GM10847 (cell line): ENCODE results near the gene RGMB.

Experiments used
- POLR2A ChIP-seq: IDR thresholded peaks from 2 replicates; pipeline ENCODE4 v1.6.1; 2011; ENCODE audit not compliant: insufficient read length; ENCODE audit errors: extremely low read depth

RGMB gene

GRCh38 chr5:98777295-98777694, 3.8 kb downstream of the RGMB start:
- TF ChIP-seq POLR2A = no peak

- no peak for TF ChIP-seq POLR2A
Observed at GRCh38 chr5:98779264-98779877, 5.9 kb downstream of the RGMB start.

- no peak for TF ChIP-seq POLR2A
Observed at GRCh38 chr5:98780390-98780789, 6.9 kb downstream of the RGMB start.

GRCh38 chr5:98781520-98781919, 8.1 kb downstream of the RGMB start:
- no peak for TF ChIP-seq POLR2A

- TF ChIP-seq POLR2A = no peak
Observed at GRCh38 chr5:98781964-98782363, 8.5 kb downstream of the RGMB start.

- no peak for TF ChIP-seq POLR2A
Observed at GRCh38 chr5:98783051-98783649, 9.7 kb downstream of the RGMB start.

- no peak for TF ChIP-seq POLR2A
Observed at GRCh38 chr5:98784411-98784810, 10.9 kb downstream of the RGMB start.

GRCh38 chr5:98785244-98785643, 11.8 kb downstream of the RGMB start:
- no peak for TF ChIP-seq POLR2A

- no peak for TF ChIP-seq POLR2A
Observed at GRCh38 chr5:98786191-98786853, 12.9 kb downstream of the RGMB start.

- no peak for TF ChIP-seq POLR2A
Observed at GRCh38 chr5:98787131-98787719, 13.8 kb downstream of the RGMB start.

- no peak for TF ChIP-seq POLR2A
Observed at GRCh38 chr5:98789029-98789428, 15.6 kb downstream of the RGMB start.

GRCh38 chr5:98791001-98791519, 17.6 kb downstream of the RGMB start:
- no peak for TF ChIP-seq POLR2A

GRCh38 chr5:98791898-98792580, 18.6 kb downstream of the RGMB start:
- no peak for TF ChIP-seq POLR2A

- TF ChIP-seq POLR2A = no peak
Observed at GRCh38 chr5:98793223-98793622, 19.8 kb downstream of the RGMB start.

- no peak for TF ChIP-seq POLR2A
Observed at GRCh38 chr5:98794001-98794400, 20.5 kb downstream of the RGMB start.
